ENCODE data around the gene RHOH. TPM values are rescaled to one million over a fixed set of nuclear protein-coding genes. Genes with fewer than 3 reads are reported as not detected.

The RHOH gene
- total RNA-seq, 1 donor from 2014 or later: not detected

DNA sequence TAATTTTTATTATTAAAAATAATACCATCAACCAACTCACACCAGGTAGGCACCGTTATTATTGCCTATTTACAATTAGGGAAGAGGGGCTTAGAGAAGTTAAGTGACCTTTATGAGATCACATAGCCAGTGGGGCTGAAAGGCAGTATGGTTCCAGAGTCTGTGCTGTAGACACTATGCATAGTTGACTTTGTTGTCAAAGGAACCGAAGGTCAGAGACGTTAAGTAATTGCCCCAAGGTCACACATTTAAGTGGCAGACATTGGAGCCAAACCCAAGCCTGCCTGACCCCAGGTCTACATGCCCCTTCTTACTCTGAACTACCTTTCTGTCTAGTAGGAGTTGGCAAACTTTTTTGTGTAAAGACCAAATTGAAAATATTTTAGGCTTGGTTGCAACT is 36.4 kb downstream of the RHOH start:
- no peaks in the 10 kb centered on the region for H3K36me3 Mint-ChIP-seq (ENCODE audit: unreplicated experiment)
- TF ChIP-seq, protein P1, sequence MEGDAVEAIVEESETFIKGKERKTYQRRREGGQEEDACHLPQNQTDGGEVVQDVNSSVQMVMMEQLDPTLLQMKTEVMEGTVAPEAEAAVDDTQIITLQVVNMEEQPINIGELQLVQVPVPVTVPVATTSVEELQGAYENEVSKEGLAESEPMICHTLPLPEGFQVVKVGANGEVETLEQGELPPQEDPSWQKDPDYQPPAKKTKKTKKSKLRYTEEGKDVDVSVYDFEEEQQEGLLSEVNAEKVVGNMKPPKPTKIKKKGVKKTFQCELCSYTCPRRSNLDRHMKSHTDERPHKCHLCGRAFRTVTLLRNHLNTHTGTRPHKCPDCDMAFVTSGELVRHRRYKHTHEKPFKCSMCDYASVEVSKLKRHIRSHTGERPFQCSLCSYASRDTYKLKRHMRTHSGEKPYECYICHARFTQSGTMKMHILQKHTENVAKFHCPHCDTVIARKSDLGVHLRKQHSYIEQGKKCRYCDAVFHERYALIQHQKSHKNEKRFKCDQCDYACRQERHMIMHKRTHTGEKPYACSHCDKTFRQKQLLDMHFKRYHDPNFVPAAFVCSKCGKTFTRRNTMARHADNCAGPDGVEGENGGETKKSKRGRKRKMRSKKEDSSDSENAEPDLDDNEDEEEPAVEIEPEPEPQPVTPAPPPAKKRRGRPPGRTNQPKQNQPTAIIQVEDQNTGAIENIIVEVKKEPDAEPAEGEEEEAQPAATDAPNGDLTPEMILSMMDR (IDR thresholded peaks at IDR 0.05): no peak
- H3K9me3 Mint-ChIP-seq (ENCODE audit: unreplicated experiment): no peaks in the 10 kb centered on the region
- DNase-seq (ENCODE audit: extremely low spot score, unreplicated experiment): peak; percentile 32
- H3K4me3 Mint-ChIP-seq (ENCODE audit: unreplicated experiment): no peak overlapping the region
- no peaks in the 10 kb centered on the region for H3K4me1 Mint-ChIP-seq (ENCODE audit: unreplicated experiment)
- no peaks in the 10 kb centered on the region for H3K27me3 Mint-ChIP-seq (ENCODE audit: unreplicated experiment)
- H3K27ac Mint-ChIP-seq (ENCODE audit: unreplicated experiment): no peak overlapping the region

DNA sequence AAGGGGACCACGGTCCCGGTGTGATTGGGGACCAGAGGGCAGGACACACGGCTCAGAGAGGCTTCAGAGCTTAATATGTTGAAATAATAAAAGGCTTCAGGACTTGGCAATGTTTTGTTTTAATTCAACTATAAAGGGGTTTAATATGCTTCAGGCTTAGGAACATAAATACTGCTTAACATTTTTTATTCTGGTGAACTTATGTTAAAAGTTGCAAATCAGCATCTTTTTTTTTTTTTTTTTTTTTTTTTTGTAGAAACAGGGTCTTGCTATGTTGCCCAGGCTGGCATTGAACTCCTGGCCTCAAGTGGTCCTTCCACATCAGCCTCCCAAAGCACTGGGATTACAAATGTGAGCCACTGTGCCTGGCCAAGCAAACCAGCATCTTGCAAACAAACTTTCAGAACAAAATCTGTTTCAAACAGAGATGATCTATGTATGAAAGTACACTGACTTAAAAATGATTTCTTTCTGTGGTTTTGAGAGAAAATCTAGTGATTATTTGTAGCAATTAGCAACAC is 37.7 kb downstream of the RHOH start:
- H3K36me3 Mint-ChIP-seq (ENCODE audit: unreplicated experiment): no peaks in the 10 kb centered on the region
- no peaks in the 10 kb centered on the region for H3K27me3 Mint-ChIP-seq (ENCODE audit: unreplicated experiment)
- H3K27ac Mint-ChIP-seq (ENCODE audit: unreplicated experiment): no peak overlapping the region
- H3K4me3 Mint-ChIP-seq (ENCODE audit: unreplicated experiment): no peak overlapping the region
- TF ChIP-seq, protein P1 (IDR thresholded peaks at IDR 0.05): no peak
- no peaks in the 10 kb centered on the region for H3K9me3 Mint-ChIP-seq (ENCODE audit: unreplicated experiment)
- H3K4me1 Mint-ChIP-seq (ENCODE audit: unreplicated experiment): no peaks in the 10 kb centered on the region
- no peak for DNase-seq (ENCODE audit: extremely low spot score, unreplicated experiment)

DNA sequence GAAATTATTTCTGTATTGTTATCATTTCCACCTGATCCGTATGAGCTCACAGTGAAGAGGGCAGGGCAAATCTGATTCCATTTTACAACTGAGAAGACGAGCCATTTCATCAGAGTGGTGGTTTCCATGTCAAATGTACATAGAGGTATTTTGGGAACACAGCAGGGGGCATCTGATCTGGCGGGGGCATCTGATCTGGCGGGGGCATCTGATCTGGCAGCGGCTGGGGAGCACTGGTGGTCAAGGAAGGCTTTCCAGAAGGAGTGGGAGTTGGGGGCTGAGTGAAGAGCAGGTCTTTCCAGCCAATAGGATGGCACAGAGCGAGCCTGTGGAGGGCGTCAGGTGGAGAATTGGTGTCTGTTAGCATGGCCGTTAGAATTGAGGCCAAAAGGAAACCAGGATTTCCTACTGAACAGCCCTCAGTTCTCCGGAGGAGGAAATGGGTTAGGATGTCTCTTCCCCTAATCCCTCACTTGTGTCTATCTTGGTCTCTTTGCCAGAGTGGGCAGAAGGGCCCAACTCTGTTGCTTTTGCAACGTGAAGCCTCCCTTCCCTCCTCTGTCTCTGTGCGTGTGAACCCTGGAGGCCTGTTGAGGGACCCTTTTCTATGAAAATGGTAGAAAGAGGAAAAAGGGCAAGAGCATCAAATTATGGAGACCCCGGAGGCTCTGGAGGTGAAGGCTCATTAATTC is 41.3 kb downstream of the RHOH start:
- Mint-ChIP-seq H3K36me3 (ENCODE audit: unreplicated experiment) (no peaks in the 10 kb centered on the region), H3K9me3 (ENCODE audit: unreplicated experiment) (no peaks in the 10 kb centered on the region), H3K27ac (ENCODE audit: unreplicated experiment) (no peak overlapping the region), H3K4me1 (ENCODE audit: unreplicated experiment) (no peaks in the 10 kb centered on the region), H3K4me3 (ENCODE audit: unreplicated experiment) (no peak overlapping the region), H3K27me3 (ENCODE audit: unreplicated experiment) (no peaks in the 10 kb centered on the region)
- no peak for DNase-seq (ENCODE audit: extremely low spot score, unreplicated experiment)
- TF ChIP-seq, protein P1 (IDR thresholded peaks at IDR 0.05): no peak

DNA sequence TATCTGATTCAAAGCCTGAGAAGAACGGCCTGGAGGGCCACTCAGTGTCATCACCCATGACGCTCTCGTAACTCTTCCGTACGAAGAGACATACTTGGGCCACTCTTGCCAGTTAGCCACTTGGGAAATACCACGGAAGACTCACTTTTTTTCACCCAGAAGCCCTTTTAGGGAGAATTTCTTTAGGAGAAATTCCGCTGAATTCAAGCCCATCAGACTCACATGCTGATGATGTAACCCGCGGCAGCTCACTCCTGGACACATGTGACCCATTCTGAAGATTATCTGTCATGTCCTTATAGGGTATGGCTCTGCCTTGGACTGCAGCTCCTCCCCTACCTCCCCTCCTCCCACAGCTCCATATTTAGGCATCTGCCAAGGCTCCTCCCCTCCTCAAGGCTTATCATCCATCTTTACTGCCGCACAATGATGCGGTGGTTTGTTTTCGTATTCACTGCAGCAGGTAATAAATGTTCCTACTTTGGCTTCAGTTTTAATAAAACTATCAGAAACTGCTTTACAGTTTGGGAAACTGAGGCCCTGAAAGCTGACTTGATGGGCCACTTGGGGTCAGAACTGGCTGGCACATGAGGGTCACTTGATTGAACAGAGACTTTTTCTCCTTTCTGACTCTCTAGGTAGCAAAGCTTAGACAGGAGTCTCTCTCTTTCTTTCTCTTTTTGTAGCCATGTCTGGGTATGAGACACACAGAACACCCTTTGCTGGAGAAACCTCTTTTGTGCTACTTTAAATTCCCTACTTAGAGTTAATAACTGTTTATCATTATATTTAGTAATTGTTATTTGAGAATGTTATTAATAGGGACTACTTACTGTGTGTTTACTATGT is 42.1 kb downstream of the RHOH start:
- TF ChIP-seq, protein P1 (IDR thresholded peaks at IDR 0.05): no peak
- Mint-ChIP-seq H3K4me1 (ENCODE audit: unreplicated experiment) (no peaks in the 10 kb centered on the region), H3K9me3 (ENCODE audit: unreplicated experiment) (no peaks in the 10 kb centered on the region), H3K27me3 (ENCODE audit: unreplicated experiment) (no peaks in the 10 kb centered on the region), H3K4me3 (ENCODE audit: unreplicated experiment) (no peak overlapping the region), H3K36me3 (ENCODE audit: unreplicated experiment) (no peaks in the 10 kb centered on the region), H3K27ac (ENCODE audit: unreplicated experiment) (no peak overlapping the region)
- no peak for DNase-seq (ENCODE audit: extremely low spot score, unreplicated experiment)
